CD4-positive, alpha-beta T cell treated with Interleukin-10 for 1 hour (primary cell): ENCODE data around the gene HAND1.

ENCODE experiments used
- DNase-seq: peaks from one replicate; pipeline ENCODE4 v3.0.0-alpha.2; 2020

Gene HAND1

GRCh38 chr5:154449786-154450185 lies 28.2 kb downstream of the HAND1 start:
- DNase-seq: no peak

- peak; percentile 28 for DNase-seq
Observed at GRCh38 chr5:154447089-154447725, 30.8 kb downstream of the HAND1 start.

- DNase-seq: peak; percentile 31
Observed at GRCh38 chr5:154446195-154447088, 31.6 kb downstream of the HAND1 start.

- DNase-seq: peak; percentile 96
Observed at GRCh38 chr5:154445422-154446194, 32.4 kb downstream of the HAND1 start, which contains the start of gene SAP30L. Gene SAP30L, plus strand, starts transcription at chr5:154445997. Its CDS starts 608 bp downstream, at chr5:154446605.

GRCh38 chr5:154444556-154445421 lies 33.2 kb downstream of the HAND1 start:
- DNase-seq: no peak

GRCh38 chr5:154442801-154443200 lies 35.2 kb downstream of the HAND1 start:
- no peak for DNase-seq

GRCh38 chr5:154440540-154440939 lies 37.5 kb downstream of the HAND1 start:
- DNase-seq: no peak

GRCh38 chr5:154437281-154437965 lies 40.6 kb downstream of the HAND1 start:
- no peak for DNase-seq

- DNase-seq: no peak
Observed at GRCh38 chr5:154435226-154435625, 42.8 kb downstream of the HAND1 start.

GRCh38 chr5:154430961-154431630 lies 46.9 kb downstream of the HAND1 start:
- no peak for DNase-seq

- DNase-seq: no peak
Observed at GRCh38 chr5:154430466-154430865, 47.6 kb downstream of the HAND1 start.

- DNase-seq: no peak
Observed at GRCh38 chr5:154429341-154429740, 48.7 kb downstream of the HAND1 start.

GRCh38 chr5:154428208-154428607 lies 49.8 kb downstream of the HAND1 start:
- DNase-seq: no peak
